NCI-H1092 treated with DMSO at 0.1 percent for 48 hours (cell line): ENCODE measurements around the gene HES5.

Source experiments
- DNase-seq: peaks from one replicate; lab custom pipeline; 2025; lab: John Stamatoyannopoulos, UW

The HES5 gene

GRCh38 chr1:2514863-2515762, 14.9 kb downstream of the HES5 start:
- DNase-seq: no peak

DNA sequence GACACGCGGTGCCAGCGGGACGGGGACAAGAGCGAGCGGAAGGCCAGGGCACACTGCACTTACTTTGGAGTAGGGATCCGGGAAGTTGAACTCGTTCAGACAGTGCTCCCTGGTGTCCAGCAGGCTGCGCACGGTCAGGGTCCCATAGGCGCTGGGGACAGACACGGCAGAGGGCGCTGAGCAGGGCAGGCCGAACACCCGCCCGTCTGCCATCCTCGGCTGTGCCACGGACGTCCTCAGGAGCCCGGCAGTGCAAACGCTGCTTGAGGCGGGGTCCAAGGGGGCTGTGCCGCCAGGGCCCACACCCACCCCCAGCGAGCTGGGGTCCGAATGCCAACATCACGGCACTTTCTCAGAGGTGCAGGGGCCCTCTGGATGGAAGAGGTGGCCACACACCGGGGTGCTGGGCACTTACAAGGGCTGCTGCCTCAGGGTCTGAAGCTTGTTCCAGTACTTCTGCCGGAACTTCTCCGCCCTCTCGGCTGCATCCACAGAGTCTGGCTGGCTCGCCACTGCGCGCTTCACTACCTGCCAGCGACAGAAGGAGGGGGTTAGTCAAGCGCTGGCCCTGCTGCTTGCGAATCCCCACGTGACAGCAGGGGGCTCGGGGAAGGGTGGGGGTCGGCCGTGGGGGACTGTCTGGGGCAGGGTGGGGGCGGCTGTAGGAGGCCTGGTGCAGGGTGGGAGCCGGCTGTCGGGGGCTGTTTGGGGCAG, 16.0 kb downstream of the HES5 start:
- no peak for DNase-seq

DNA sequence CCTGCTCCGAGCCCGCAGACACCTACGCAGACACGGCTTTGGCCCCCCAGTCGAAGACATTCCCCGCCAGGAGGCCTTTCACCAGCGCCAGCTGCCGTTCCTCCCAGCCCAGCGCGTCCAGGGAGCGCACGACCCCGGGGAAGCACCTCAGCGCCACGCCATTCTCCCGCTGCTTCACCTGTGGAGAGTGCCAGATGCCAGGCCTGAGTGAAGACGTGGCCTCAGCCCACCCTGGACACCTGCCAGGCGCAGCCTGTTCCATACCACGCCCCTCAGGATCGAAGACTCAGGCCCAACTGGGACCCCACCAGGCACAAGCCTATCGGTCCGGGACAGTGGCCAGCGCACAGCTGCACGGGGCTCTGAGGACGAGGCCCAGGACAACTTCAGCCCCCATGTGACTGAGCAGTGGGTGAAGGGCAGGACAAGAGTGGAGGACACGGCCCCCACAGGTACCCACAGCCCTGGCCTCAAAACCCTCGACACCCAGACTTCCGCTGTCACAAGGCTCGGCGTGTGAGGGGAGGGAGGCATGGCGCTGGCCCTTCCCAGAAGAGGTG, 17.1 kb downstream of the HES5 start:
- DNase-seq: no peak

GRCh38 chr1:2510366-2511155, 19.5 kb downstream of the HES5 start:
- no peak for DNase-seq

DNA sequence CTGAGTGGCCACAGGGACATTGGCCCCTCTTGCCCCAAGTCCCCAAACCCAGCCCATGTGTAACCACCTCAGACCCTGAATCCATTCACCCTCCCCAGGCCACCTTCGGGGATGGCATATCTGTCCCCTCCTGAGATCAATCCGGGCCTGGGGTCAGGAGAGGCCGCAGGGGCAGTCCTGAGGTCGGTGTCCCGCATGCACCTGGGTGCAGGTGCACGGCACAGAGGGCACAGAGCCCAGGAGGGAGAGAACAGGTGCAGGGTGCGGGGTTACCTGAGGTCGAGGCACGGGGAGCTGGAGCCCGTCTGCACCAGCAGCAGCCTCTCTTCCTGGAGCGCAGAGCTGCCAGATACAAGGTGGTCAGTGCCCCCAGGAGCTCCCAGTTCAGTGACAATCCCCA, 20.5 kb downstream of the HES5 start:
- no peak for DNase-seq

DNA sequence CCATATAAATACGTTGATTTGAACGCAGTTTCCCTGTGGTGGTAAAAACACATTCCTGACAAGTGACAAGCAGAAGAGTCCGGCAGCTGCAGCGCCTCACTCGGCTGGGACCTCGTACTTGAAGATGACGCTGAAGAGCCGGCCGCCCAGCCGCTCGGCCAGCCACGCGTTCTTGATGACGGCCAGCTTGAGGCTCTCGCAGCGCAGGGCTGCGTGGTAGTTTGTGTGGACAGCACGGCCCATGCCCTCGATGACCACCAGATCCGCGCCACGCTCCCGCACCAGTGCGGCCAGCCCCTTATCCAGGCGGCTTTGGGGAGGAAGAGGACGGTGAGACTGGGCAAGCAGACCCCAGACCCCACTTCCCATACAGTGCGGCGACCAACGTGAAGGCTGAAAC, 21.3 kb downstream of the HES5 start:
- no peak for DNase-seq

- no peak for DNase-seq
Observed at GRCh38 chr1:2508180-2508579, 21.9 kb downstream of the HES5 start.

DNA sequence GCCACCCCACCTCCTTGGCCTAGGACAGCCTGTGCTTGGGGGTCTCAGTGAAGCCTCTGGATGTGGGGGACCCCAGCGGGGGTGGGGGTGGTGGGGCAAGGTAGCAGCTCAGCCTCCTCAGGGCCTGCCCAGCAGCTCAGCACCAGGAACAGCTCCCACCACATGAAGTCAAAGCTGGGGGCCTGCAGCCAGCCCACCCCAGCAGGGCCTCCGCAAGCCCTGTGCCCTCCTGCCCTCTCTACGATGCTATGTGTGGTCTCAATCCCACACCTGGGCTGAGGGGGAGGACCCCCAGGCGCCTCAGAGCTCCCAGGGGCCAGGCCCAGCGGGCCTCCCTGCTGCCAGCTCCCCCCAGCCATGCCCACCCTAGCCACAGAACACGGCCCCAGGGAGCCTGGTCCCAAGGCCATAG, 22.3 kb downstream of the HES5 start:
- no peak for DNase-seq

DNA sequence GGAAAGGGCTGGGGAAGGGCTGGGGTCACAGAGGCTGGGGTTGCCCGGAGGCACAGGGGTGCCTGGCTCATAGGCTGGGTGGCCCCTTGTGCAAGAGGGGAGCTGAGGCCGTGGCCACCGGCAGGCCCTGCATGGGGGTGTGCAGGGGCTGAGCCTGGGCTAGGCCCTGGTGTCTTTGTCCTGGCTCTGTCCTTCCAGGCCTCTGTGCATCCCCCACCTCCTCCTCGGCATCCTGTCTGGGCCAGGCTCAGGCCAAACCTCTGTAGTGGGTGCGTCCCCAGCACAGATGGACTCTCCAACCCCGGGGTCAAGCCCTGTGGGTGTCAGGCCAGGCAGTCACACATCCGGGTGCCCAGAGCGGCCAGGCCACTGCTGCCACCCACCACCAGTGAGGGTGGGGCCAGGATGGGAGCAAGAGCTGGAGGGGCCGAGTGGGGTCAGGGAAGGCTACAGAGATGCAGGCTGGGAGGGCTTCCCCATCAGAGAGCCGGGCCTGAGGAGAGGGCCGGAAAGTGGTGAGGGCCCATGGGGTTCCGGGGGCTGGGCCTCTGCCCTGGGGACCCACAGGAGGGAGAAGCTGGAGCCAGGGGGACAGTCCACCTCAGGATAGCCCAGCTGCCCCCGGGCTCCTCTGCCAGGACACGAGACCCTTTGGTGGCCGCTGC, 23.0 kb downstream of the HES5 start:
- DNase-seq: no peak

DNA sequence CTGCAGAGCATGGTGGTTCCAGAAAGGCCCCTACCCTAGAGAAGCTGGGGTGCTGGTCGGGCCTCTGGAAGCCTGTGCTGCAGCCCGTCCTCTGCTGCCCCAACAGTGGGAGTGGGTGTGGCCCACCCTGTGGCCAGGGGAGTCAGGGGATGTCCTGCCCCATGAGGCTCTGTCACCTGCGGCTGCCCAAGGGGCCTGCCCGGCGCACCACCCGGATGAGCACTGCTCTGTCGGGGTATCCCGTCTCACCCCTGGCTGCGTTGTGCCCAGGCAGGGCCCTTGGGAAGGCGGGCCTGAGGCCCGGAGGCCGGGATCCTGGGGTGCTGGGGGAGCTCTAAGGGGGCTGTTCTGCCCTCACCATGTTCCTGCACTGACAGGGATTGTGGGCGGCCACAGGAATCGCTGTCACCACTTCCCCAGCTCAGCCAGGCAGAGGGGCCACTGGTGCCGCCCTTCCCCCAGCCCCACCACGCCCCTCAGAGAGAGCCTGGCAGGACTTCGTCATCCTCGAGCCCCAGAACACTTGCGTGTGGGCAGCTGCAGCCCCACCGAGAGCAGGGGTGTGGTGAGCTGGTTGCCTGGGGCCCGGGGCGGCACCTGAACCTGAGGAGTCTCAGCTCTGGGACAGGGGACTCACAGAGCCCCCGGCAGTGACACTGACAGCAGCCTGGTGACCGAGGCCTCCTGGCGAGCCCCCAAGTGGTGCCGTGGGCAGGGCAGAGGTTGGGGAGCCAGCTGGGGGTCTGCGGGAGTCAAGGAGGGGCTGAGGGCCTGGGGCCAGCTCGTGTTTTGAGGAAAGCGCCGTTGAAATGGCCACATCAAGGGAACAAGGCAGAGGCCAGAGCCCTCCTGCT, 23.8 kb downstream of the HES5 start:
- no peak for DNase-seq

DNA sequence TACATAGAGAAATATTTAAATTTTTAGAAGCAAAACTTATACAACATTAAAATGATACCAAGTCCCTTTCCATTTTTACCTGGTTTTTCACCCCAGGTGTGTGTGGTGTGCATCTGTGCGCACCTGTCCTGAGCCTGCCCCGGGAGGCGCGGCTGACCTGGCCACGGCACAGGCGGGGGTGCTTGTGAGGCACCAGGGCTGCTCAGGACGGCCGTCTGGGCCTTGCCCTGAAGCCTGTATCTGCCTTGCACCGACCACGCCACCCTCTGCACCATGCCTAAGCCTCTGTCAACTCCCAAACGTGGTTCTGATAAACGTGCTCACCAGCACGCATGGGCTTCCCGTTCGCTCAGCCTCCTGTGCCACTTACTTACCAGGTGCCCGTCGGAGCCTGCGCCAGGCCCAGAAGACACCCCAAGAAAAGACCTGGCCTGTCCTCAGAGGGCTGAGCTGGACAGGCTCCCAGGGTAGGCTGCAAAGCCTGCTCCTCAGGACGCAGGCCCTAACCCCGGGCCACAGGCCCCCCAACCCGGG, 24.5 kb downstream of the HES5 start:
- DNase-seq: no peak

- DNase-seq: no peak
Observed at GRCh38 chr1:2504949-2505272, 25.2 kb downstream of the HES5 start.

DNA sequence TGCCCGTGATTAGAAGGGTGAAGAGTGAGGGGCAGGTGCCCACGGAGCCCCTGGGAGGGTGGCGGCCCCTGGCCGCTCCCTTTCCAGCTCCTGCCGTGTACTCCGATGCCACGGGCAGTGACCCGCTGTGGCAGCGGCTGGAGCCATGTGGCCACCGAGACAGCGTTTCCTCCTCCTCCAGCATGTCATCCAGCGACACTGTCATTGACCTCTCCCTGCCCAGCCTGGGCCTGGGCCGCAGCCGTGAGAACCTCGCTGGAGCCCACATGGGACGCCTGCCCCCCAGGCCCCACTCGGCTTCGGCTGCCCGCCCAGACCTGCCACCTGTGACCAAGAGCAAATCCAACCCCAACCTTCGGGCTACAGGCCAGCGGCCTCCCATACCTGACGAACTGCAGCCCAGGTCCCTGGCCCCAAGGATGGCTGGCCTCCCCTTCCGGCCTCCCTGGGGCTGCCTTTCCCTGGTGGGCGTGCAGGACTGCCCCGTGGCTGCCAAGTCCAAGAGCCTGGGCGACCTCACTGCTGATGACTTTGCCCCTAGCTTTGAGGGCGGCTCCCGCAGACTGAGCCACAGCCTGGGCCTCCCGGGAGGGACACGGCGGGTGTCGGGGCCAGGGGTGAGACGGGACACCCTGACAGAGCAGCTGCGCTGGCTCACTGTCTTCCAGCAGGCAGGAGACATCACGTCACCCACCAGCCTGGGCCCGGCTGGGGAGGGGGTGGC, 25.7 kb downstream of the HES5 start:
- no peak for DNase-seq

- DNase-seq: no peak
Observed at GRCh38 chr1:2503554-2504224, 26.4 kb downstream of the HES5 start.

GRCh38 chr1:2502661-2503553, 27.2 kb downstream of the HES5 start:
- DNase-seq: no peak

DNA sequence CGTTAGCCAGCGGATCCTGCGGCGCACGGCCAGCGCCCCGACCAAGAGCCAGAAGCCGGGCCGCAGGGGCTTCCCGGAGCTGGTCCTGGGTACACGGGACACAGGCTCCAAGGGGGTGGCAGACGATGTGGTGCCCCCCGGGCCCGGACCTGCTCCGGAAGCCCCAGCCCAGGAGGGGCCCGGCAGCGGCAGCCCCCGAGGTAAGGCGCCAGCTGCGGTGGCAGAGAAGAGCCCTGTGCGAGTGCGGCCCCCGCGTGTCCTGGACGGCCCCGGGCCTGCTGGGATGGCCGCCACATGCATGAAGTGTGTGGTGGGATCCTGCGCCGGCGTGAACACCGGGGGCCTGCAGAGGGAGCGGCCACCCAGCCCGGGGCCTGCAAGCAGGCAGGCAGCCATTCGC, 27.9 kb downstream of the HES5 start:
- DNase-seq: no peak

DNA sequence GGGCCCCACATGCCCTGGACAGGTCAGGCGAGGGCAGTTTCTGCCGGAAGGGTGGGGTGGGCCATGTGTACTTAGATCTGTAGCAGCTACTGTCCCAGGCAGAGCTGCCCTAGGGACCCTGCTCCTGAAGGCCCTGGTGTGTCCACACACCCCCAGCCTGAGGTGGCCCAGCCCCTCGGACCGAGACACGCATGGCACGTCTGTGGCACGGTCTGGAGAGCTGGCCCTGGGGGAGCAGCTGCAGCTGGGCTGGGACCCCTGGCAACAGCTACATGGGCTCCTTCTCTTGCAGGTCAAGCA, 28.3 kb downstream of the HES5 start:
- no peak for DNase-seq

GRCh38 chr1:2501041-2501819, 28.8 kb downstream of the HES5 start:
- DNase-seq: no peak
